ENCODE measurements around the gene LAMC2. TPM values are rescaled to one million over a fixed set of nuclear protein-coding genes. Genes with fewer than 3 reads are reported as not detected.
A peak's percentile ranks its signal among the peaks of the same experiment; 100 is the strongest.

The LAMC2 gene
- total RNA-seq, 1 donor: 3.3 TPM

DNA sequence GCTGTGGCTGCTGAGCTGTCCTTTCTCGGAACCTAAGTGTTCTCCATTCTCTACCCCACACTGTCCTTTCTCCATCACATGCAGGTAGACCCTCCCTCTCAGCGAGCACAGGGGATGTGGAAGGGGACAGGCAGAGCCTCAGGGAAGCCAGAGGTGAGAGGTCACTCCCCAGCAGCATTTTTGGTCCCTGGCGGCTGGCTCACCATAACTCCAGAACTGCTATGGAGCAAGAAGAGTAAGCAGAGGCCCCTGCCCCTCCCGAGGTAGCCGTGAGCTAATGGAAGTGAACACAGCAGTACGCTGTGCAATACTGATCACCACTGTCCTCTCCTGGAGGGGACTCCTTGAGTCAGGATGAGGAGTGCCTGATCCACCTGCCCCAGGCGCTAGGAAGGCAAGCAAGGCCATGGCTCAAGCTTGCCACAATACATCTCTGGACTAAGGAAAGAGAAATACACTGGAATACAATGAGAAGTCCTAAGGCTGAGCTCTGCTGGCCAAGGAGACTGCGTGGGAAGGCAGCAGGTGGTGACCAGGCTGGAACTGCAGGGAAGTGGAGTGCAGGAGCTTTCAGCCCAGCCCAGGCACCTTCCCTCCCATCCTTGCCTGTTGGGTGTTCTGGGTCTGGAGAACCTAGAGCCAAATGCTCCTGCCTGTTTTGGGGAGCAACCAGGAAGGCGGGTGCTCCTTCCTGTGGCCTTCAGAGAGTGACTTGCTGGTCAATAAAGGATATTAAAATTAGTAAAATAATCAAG lies 96.2 kb downstream of the LAMC2 start:
- H4K20me1 ChIP-seq (ENCODE audit: insufficient read depth, low read length): no peaks in the 10 kb centered on the region
- H3K79me2 ChIP-seq (ENCODE audit: insufficient read depth, low read length): no peaks in the 10 kb centered on the region
- no peak for TF ChIP-seq CTCF (IDR thresholded peaks at IDR 0.05; ENCODE audit: extremely low read depth, low read depth, low read length)
- H3K36me3 ChIP-seq (ENCODE audit: insufficient read depth, low read length): no peaks in the 10 kb centered on the region
- H3K4me3 ChIP-seq (ENCODE audit: insufficient read depth, low read length): no peak overlapping the region
- peaks cover 53% of the 10 kb centered on the region for H3K4me1 ChIP-seq (ENCODE audit: insufficient read depth, low read length)
- H3K27me3 ChIP-seq (ENCODE audit: insufficient read depth, low read length): no peaks in the 10 kb centered on the region
- H3K27ac ChIP-seq (ENCODE audit: low read depth, low read length): no peak overlapping the region
- H3K9me3 ChIP-seq (ENCODE audit: low read depth, low read length): no peaks in the 10 kb centered on the region
- no peak for DNase-seq (ENCODE audit: insufficient read length, low spot score, missing footprints)
- H3K4me2 ChIP-seq (ENCODE audit: insufficient read depth, low read length): peak overlapping the region; percentile 59
- peak overlapping the region; percentile 66 for H2AFZ ChIP-seq (ENCODE audit: low read length)

DNA sequence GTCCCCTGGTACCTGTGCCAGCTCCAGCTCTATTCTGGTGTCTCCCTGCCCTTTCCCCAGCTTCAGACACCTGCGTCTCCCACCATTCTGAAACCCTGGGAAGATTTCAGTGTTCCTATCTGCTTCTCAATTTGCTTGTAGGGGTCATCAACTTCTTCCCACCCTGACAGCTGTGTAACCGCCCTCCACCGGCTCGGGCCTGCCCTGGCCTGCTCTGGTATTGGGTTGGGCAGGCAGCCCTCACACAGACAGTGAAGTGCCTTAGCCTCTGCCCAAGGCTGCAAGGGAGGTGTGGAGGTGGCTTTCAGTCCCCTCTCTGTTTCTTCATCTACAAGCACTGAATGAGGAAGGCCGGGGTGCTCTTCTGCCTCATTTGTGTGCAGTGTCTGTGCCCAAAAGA lies 97.2 kb downstream of the LAMC2 start:
- peaks cover 46% of the 10 kb centered on the region for H3K4me1 ChIP-seq (ENCODE audit: insufficient read depth, low read length)
- no peak for TF ChIP-seq CTCF (IDR thresholded peaks at IDR 0.05; ENCODE audit: extremely low read depth, low read depth, low read length)
- H2AFZ ChIP-seq (ENCODE audit: low read length): no peak overlapping the region
- no peaks in the 10 kb centered on the region for H4K20me1 ChIP-seq (ENCODE audit: insufficient read depth, low read length)
- H3K79me2 ChIP-seq (ENCODE audit: insufficient read depth, low read length): no peaks in the 10 kb centered on the region
- no peak for DNase-seq (ENCODE audit: insufficient read length, low spot score, missing footprints)
- H3K9me3 ChIP-seq (ENCODE audit: low read depth, low read length): no peaks in the 10 kb centered on the region
- no peak overlapping the region for H3K4me2 ChIP-seq (ENCODE audit: insufficient read depth, low read length)
- no peak overlapping the region for H3K27ac ChIP-seq (ENCODE audit: low read depth, low read length)
- H3K27me3 ChIP-seq (ENCODE audit: insufficient read depth, low read length): no peaks in the 10 kb centered on the region
- H3K36me3 ChIP-seq (ENCODE audit: insufficient read depth, low read length): no peaks in the 10 kb centered on the region
- H3K4me3 ChIP-seq (ENCODE audit: insufficient read depth, low read length): no peak overlapping the region

- Histone ChIP-seq H3K27me3 (ENCODE audit: insufficient read depth, low read length) (no peaks in the 10 kb centered on the region), H4K20me1 (ENCODE audit: insufficient read depth, low read length) (no peaks in the 10 kb centered on the region), H3K4me3 (ENCODE audit: insufficient read depth, low read length) (no peak overlapping the region), H3K27ac (ENCODE audit: low read depth, low read length) (no peak overlapping the region), H2AFZ (ENCODE audit: low read length) (no peak overlapping the region), H3K4me1 (ENCODE audit: insufficient read depth, low read length) (peaks cover 38% of the 10 kb centered on the region), H3K9me3 (ENCODE audit: low read depth, low read length) (no peaks in the 10 kb centered on the region), H3K36me3 (ENCODE audit: insufficient read depth, low read length) (no peaks in the 10 kb centered on the region), H3K4me2 (ENCODE audit: insufficient read depth, low read length) (no peak overlapping the region), H3K79me2 (ENCODE audit: insufficient read depth, low read length) (no peaks in the 10 kb centered on the region)
- TF ChIP-seq CTCF (IDR thresholded peaks at IDR 0.05; ENCODE audit: extremely low read depth, low read depth, low read length): no peak
- no peak for DNase-seq (ENCODE audit: insufficient read length, low spot score, missing footprints)
These were observed 98.0 kb downstream of the LAMC2 start for GRCh38 chr1:183284086-183284485.

- no peaks in the 10 kb centered on the region for H3K9me3 ChIP-seq (ENCODE audit: low read depth, low read length)
These were observed 99.2 kb downstream of the LAMC2 start for GRCh38 chr1:183285256-183285655.

More at GRCh38 chr1:183285256-183285655, 99.2 kb downstream of the LAMC2 start:
- Histone ChIP-seq H3K4me3 (ENCODE audit: insufficient read depth, low read length) (no peak overlapping the region), H3K27me3 (ENCODE audit: insufficient read depth, low read length) (no peaks in the 10 kb centered on the region), H3K4me2 (ENCODE audit: insufficient read depth, low read length) (no peak overlapping the region), H3K36me3 (ENCODE audit: insufficient read depth, low read length) (no peaks in the 10 kb centered on the region), H4K20me1 (ENCODE audit: insufficient read depth, low read length) (no peaks in the 10 kb centered on the region), H3K27ac (ENCODE audit: low read depth, low read length) (no peak overlapping the region), H3K4me1 (ENCODE audit: insufficient read depth, low read length) (peaks cover 26% of the 10 kb centered on the region), H2AFZ (ENCODE audit: low read length) (no peak overlapping the region), H3K79me2 (ENCODE audit: insufficient read depth, low read length) (no peaks in the 10 kb centered on the region)
- no peak for DNase-seq (ENCODE audit: insufficient read length, low spot score, missing footprints)
- no peak for TF ChIP-seq CTCF (IDR thresholded peaks at IDR 0.05; ENCODE audit: extremely low read depth, low read depth, low read length)

All from osteoblast (primary cell).